GM19467 (cell line): Measurements from ENCODE around the gene NTM.

Source experiments
- ATAC-seq: cut with Tn5 transposase; IDR thresholded peaks from one replicate; pipeline ENCODE4 v1.9.1; 2021; ENCODE audit warnings: mild to moderate bottlenecking, moderate library complexity; ENCODE audit not compliant: unreplicated experiment

Gene NTM

GRCh38 chr11:132082566-132082965 is 712.2 kb downstream of the NTM start:
- ATAC-seq: no peak

- ATAC-seq: no peak
Measured at GRCh38 chr11:132084433-132084832, 714.0 kb downstream of the NTM start.

GRCh38 chr11:132087148-132087547 is 716.7 kb downstream of the NTM start:
- ATAC-seq: no peak

GRCh38 chr11:132088551-132088950 is 718.1 kb downstream of the NTM start:
- no peak for ATAC-seq

- no peak for ATAC-seq
Measured at GRCh38 chr11:132093536-132094259, 723.3 kb downstream of the NTM start.

- no peak for ATAC-seq
Measured at GRCh38 chr11:132094598-132094997, 724.2 kb downstream of the NTM start.

GRCh38 chr11:132095230-132096131 is 725.1 kb downstream of the NTM start:
- ATAC-seq: no peak

- no peak for ATAC-seq
Measured at GRCh38 chr11:132096132-132096825, 725.9 kb downstream of the NTM start.

- no peak for ATAC-seq
Measured at GRCh38 chr11:132099692-132100091, 729.3 kb downstream of the NTM start.

GRCh38 chr11:132100583-132100982 is 730.2 kb downstream of the NTM start:
- ATAC-seq: no peak

- ATAC-seq: no peak
Measured at GRCh38 chr11:132101881-132102280, 731.5 kb downstream of the NTM start.

- ATAC-seq: no peak
Measured at GRCh38 chr11:132103021-132103420, 732.6 kb downstream of the NTM start.

GRCh38 chr11:132106096-132106982 is 735.9 kb downstream of the NTM start:
- no peak for ATAC-seq

- no peak for ATAC-seq
Measured at GRCh38 chr11:132111316-132111715, 740.9 kb downstream of the NTM start.

- ATAC-seq: no peak
Measured at GRCh38 chr11:132111838-132112237, 741.4 kb downstream of the NTM start.

- ATAC-seq: no peak
Measured at GRCh38 chr11:132112846-132113245, 742.4 kb downstream of the NTM start.

GRCh38 chr11:132114185-132114584 is 743.8 kb downstream of the NTM start:
- no peak for ATAC-seq

GRCh38 chr11:132114743-132115142 is 744.3 kb downstream of the NTM start:
- no peak for ATAC-seq

- ATAC-seq: no peak
Measured at GRCh38 chr11:132115454-132115853, 745.0 kb downstream of the NTM start.

GRCh38 chr11:132116516-132116915 is 746.1 kb downstream of the NTM start:
- ATAC-seq: no peak
